ENCODE results near the gene SFMBT2. TPM values are rescaled to one million over a fixed set of nuclear protein-coding genes. Genes with fewer than 3 reads are reported as not detected.
"Not testable (repeated sequence)": the region's sequence is repeated elsewhere in the genome, so short reads cannot be mapped to it uniquely, and the experiment has no call there.

SFMBT2 gene
- total RNA-seq, 6 experiments from 2014 or later, result 0.03 to 0.12 (median 0.06) TPM

- Mint-ChIP-seq H3K27me3 (ENCODE audit: insufficient read depth) (no peaks in the 10 kb centered on the region), H3K4me1 (ENCODE audit: low read depth) (no peaks in the 10 kb centered on the region), H3K27ac (no peak overlapping the region), H3K4me3 (no peak overlapping the region), H3K36me3 (ENCODE audit: low read depth) (no peaks in the 10 kb centered on the region), H3K9me3 (peaks cover 65% of the 10 kb centered on the region)
- TF ChIP-seq CTCF (IDR thresholded peaks at IDR 0.05), result no peak
- DNase-seq, result no peak
These were observed 108.4 kb downstream of the SFMBT2 start for GRCh38 chr10:7302392-7302906.

- Mint-ChIP-seq H3K4me1 (ENCODE audit: low read depth) (no peaks in the 10 kb centered on the region), H3K27ac (no peak overlapping the region), H3K9me3 (peaks cover 67% of the 10 kb centered on the region), H3K4me3 (no peak overlapping the region), H3K36me3 (ENCODE audit: low read depth) (no peaks in the 10 kb centered on the region), H3K27me3 (ENCODE audit: insufficient read depth) (peaks cover 1% of the 10 kb centered on the region; the same call in 1 of the 2 replicates)
- no peak for TF ChIP-seq CTCF (IDR thresholded peaks at IDR 0.05)
- DNase-seq, result no peak
These were observed 109.6 kb downstream of the SFMBT2 start for GRCh38 chr10:7301006-7301778.

GRCh38 chr10:7300384-7300971, 110.4 kb downstream of the SFMBT2 start:
- no peak overlapping the region for H3K27ac Mint-ChIP-seq
- no peak for TF ChIP-seq CTCF (IDR thresholded peaks at IDR 0.05)
- peaks cover 1% of the 10 kb centered on the region; the same call in 1 of the 2 replicates for H3K27me3 Mint-ChIP-seq (ENCODE audit: insufficient read depth)

GRCh38 chr10:7299601-7300325, 111.1 kb downstream of the SFMBT2 start:
- H3K4me3 Mint-ChIP-seq, result not testable (repeated sequence)

More at GRCh38 chr10:7300384-7300971, 110.4 kb downstream of the SFMBT2 start:
- no peaks in the 10 kb centered on the region for H3K36me3 Mint-ChIP-seq (ENCODE audit: low read depth)
- no peaks in the 10 kb centered on the region for H3K4me1 Mint-ChIP-seq (ENCODE audit: low read depth)
- H3K9me3 Mint-ChIP-seq, result peaks cover 73% of the 10 kb centered on the region
- H3K4me3 Mint-ChIP-seq, result no peak overlapping the region
- no peak for DNase-seq

GRCh38 chr10:7298495-7298894, 112.3 kb downstream of the SFMBT2 start:
- H3K9me3 Mint-ChIP-seq, result peaks cover 71% of the 10 kb centered on the region
- no peak overlapping the region for H3K4me3 Mint-ChIP-seq
- peaks cover 1% of the 10 kb centered on the region; the same call in 1 of the 2 replicates for H3K27me3 Mint-ChIP-seq (ENCODE audit: insufficient read depth)
- no peak for DNase-seq
- H3K27ac Mint-ChIP-seq, result no peak overlapping the region
- TF ChIP-seq CTCF (IDR thresholded peaks at IDR 0.05), result no peak
- H3K36me3 Mint-ChIP-seq (ENCODE audit: low read depth), result no peaks in the 10 kb centered on the region
- no peaks in the 10 kb centered on the region for H3K4me1 Mint-ChIP-seq (ENCODE audit: low read depth)

More at GRCh38 chr10:7299601-7300325, 111.1 kb downstream of the SFMBT2 start:
- H3K9me3 Mint-ChIP-seq, result peaks cover 78% of the 10 kb centered on the region
- not testable (repeated sequence) for H3K4me1 Mint-ChIP-seq (ENCODE audit: low read depth); H3K27me3 Mint-ChIP-seq (ENCODE audit: insufficient read depth); DNase-seq; H3K27ac Mint-ChIP-seq; H3K36me3 Mint-ChIP-seq (ENCODE audit: low read depth)

Data from HFFc6 (cell line).